Keratinocyte (primary cell): ENCODE measurements around the gene ZBTB21.

ENCODE experiments used
- EZH2 ChIP-seq: IDR thresholded peaks from one replicate; pipeline ENCODE4 v1.6.1; 2012; ENCODE audit warnings: inconsistent platforms, mild to moderate bottlenecking, low read length, moderate library complexity
- TF ChIP-seq, protein P1 (sequence below), 3 experiments: IDR thresholded peaks in 1 of 3; conservative IDR thresholded peaks in 1 of 3; optimal IDR thresholded peaks in 1 of 3; 2 replicates in 2 of 3; 3 replicates in 1 of 3; pipeline versions ENCODE3 to v1.5.1; 2011; ENCODE audit warnings: low read length in 3 of 3, mild to moderate bottlenecking in 3 of 3, moderate library complexity in 2 of 3, control low read depth in 1 of 3, inconsistent platforms in 1 of 3; ENCODE audit not compliant: insufficient read depth in 2 of 3; ENCODE audit errors: extremely low read depth in 1 of 3

DNA sequence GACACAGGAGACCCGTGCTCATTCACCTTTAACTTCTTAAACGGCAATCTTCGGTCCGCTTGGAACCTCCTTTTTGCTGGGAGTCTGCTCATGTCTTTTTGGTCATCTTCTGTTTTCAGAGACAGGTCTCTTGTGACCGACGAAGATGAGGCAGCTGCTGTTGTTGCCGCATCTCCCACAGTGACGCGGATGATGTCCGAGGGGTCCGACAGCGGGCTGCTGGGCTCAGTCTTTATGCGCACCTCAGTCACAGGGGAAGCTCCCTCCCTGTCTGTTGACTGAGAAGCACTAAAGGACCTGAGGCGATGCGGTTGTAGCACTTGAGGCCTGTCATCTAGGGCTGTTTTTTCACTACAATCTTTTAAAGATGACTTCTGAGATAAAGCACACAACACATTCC, 17.6 kb downstream of the ZBTB21 start:
- TF ChIP-seq EZH2: no peak
- TF ChIP-seq, protein P1, sequence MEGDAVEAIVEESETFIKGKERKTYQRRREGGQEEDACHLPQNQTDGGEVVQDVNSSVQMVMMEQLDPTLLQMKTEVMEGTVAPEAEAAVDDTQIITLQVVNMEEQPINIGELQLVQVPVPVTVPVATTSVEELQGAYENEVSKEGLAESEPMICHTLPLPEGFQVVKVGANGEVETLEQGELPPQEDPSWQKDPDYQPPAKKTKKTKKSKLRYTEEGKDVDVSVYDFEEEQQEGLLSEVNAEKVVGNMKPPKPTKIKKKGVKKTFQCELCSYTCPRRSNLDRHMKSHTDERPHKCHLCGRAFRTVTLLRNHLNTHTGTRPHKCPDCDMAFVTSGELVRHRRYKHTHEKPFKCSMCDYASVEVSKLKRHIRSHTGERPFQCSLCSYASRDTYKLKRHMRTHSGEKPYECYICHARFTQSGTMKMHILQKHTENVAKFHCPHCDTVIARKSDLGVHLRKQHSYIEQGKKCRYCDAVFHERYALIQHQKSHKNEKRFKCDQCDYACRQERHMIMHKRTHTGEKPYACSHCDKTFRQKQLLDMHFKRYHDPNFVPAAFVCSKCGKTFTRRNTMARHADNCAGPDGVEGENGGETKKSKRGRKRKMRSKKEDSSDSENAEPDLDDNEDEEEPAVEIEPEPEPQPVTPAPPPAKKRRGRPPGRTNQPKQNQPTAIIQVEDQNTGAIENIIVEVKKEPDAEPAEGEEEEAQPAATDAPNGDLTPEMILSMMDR (optimal IDR thresholded peaks at IDR 0.05 in 1 of 3, IDR thresholded peaks at IDR 0.05 in 1 of 3, conservative IDR thresholded peaks at IDR 0.05 in 1 of 3; ENCODE audit: extremely low read depth in 1 of 3, insufficient read depth in 2 of 3, low read length in 3 of 3): no peak
